Stimulated activated CD8-positive, alpha-beta memory T cell treated with anti-CD3 and anti-CD28 coated beads, Interleukin-2, amount 100 ng/mL, for 48 hours (primary cell): Measurements from ENCODE around the gene TMEM63C.

Source experiments
- DNase-seq, 2 donors: peaks; one replicate each; pipeline ENCODE4 v3.0.0-alpha.2; 2020; ENCODE audit warnings: low read depth in 2 of 2

TMEM63C gene

DNA sequence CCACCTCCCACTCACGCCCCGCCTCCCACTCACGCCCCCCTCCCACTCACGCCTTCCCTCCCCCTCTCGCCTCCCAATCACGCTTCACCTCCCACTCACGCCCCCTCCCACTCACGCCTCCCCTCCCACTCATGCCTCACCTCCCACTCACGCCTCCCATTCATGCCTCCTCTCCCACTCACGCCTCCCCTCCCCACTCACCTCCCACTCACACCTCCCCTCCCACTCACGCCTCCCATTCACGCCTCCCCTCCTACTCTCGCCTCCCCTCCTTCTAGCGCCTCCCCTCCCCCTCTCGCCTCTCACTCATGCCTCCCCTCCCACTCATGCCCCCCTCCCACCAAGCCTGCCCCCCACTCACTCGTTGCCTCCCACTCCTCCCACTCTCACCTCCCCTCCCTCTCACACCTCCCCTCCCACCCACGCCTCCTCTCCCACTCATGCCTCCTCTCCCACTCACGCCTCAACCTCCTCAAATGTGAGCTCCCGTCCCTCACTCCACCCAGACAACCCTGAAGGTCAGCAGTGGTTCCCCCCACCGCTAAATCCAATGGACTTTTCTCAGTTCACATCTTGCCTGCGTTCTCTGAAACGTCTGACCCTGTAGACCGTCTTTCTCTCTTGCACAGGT, 39.8 kb downstream of the TMEM63C start:
- DNase-seq, result no peak

- DNase-seq, result no peak
Observed at GRCh38 chr14:77222546-77223225, 41.1 kb downstream of the TMEM63C start.

DNA sequence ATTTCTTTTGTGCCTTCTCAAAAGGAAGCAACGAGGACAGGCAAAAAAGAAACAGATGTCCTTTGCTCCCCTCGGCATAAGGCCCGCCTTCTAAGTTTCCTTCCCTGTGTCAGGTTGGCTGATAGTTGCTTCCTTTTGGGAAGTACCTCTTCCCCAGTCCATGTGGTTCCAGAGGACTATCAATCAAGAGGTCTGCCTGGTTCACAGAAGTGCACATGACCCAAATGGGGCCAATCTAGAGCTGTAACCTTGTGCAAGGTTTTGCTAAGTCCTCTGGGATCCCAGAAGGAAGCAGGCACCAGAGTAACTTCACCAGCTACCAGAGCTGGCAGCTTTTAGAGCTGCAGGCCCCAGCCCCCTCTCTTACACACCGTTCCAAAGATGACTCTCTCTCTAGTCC, 42.6 kb downstream of the TMEM63C start:
- DNase-seq, result no peak

GRCh38 chr14:77225254-77225653, 43.7 kb downstream of the TMEM63C start:
- DNase-seq, result no peak

DNA sequence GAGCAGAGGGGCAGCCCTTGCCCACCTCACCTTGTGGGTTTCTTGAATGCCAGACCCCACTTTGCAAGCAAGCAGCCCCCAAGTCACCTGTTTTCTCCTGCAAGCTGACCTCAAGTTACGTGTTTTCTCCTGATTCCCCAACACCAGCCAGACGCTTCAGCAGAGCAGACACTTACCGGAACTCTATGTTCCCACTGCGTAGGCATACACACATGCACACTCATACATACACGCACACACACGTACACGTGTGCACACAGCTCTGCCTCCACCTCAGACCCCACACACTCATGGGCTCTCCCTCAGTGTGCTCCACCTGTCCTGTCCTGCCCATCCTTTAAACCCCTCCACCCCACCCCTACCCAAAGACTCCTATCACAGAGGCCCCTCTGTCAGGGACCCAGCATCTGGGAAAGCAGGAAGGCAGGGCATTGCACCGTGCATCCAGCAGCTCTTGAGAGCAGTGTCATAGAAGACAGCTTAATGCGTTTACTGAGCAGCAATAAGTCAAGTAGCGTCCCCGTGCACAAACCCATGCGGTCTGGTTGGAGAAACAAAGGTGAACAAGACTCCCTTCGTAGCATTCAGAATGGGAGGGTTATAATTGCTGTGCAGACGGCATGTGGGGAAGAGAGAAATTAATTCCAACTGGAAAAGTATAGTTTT, 44.4 kb downstream of the TMEM63C start:
- DNase-seq, result no peak

GRCh38 chr14:77228056-77228455, 46.5 kb downstream of the TMEM63C start:
- DNase-seq, result no peak

DNA sequence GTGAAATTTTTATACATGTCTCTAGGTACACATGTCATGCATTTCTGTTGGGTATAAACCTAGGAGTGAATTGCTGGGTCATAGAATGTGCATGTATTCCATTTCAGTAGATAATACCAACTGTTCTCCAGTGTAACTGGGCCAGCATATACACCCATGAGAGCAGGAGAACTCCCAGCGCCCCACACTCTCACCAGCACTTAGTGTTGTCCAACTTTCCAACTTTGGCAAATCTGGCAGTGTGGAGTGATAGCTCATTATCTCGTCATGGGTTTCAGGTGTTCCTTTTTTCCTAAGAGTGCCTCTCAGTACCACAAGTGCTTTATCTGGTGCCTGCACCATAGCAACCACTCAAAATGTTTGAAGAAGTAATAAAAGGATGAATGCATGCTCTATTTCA, 49.3 kb downstream of the TMEM63C start:
- DNase-seq, result no peak

- DNase-seq, result no peak
Observed at GRCh38 chr14:77231721-77232120, 50.1 kb downstream of the TMEM63C start.

DNA sequence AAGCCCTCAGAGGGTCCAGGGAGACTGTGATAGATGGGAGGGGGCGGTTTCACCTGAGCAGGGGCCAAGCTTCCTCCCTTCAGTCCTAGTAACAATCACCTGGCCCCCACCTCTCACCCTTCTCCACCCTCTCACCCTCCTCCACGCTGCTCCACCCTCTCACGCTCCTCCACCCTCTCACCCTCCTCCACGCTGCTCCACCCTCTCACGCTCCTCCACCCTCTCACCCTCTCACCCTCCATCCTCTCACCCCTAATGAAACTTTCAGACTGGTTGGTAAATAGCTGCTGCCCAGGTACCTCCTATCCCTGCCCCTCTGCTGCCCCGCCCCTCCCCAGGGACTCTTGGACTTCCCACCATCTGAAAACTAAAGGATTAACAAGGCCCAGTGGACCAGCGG, 55.2 kb downstream of the TMEM63C start:
- no peak for DNase-seq

GRCh38 chr14:77238356-77238755, 56.8 kb downstream of the TMEM63C start:
- DNase-seq, result no peak

GRCh38 chr14:77238996-77239395, 57.4 kb downstream of the TMEM63C start:
- DNase-seq, result no peak

- DNase-seq, result no peak
Observed at GRCh38 chr14:77239412-77239811, 57.8 kb downstream of the TMEM63C start.

GRCh38 chr14:77240336-77240915, 58.8 kb downstream of the TMEM63C start:
- no peak for DNase-seq

DNA sequence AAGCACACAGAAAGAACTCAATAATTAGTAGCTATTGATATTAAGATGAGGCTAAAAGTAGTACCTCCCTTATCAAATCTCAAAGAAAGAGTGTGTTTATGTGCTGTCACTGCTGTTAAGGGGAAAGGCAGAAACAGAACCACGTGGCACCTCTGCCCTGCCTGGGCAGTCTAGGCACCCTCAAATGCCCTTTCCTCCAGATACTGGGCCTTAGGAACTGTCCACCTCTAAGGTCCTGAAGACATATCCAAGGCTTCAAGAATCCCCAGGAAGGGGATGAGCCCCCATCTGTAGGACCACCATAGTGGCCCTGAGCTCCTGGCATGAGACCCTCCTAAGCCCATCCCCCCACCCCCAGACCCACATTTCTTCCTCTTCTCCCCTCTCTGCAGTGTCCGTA, 60.4 kb downstream of the TMEM63C start:
- DNase-seq, result no peak

DNA sequence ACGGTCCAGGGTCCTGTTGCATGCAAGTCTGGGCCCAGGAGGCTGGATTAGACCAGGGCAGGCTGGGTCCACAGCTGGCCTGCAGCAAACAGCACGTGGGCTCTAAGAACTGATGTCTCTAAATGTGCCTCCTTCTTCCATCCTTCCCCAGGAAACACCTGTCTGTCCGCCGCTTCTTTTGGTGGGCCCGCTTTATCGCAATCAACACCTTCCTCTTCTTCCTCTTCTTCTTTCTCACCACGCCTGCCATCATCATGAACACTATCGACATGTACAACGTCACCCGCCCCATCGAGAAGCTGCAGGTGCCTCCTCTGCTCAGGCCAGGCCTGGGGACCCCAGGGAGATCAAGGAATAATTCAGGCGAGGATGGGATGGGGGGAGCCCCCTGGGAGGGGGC, 61.2 kb downstream of the TMEM63C start:
- no peak for DNase-seq

- no peak for DNase-seq
Observed at GRCh38 chr14:77243853-77244252, 62.3 kb downstream of the TMEM63C start.

- DNase-seq, result no peak
Observed at GRCh38 chr14:77245820-77246219, 64.2 kb downstream of the TMEM63C start.

- DNase-seq, result no peak
Observed at GRCh38 chr14:77246784-77247183, 65.2 kb downstream of the TMEM63C start.

- no peak for DNase-seq
Observed at GRCh38 chr14:77248666-77249065, 67.1 kb downstream of the TMEM63C start.

GRCh38 chr14:77249286-77249685, 67.7 kb downstream of the TMEM63C start:
- DNase-seq, result no peak

DNA sequence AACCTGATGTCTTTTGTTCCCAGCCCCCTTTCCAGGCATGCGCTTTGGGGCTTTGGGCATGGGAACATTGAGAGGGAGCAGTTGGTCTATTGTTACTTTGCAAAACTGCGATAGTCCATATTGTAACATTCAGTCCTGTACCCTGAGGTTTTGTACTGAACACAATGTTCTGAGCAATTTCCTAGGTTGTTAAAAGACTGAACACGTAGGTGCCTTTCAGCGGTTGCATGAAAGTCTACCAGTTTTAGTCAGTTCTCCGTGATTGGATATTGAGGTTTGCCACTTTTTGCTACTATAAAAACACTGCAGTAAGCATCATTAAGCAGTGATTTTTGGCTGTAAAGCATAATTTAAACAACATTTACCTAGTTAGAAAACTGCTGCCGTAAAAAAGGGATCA, 69.3 kb downstream of the TMEM63C start:
- no peak for DNase-seq

GRCh38 chr14:77251870-77252269, 70.3 kb downstream of the TMEM63C start:
- DNase-seq, result no peak
